PC-3 (cell line): ENCODE results near the gene ANKS1A. TPM values are rescaled to one million over a fixed set of nuclear protein-coding genes. Genes with fewer than 3 reads are reported as not detected.
A peak's percentile ranks its signal among the peaks of the same experiment; 100 is the strongest.

Experiments used
- ATAC-seq: fragments of 200-7000 bp; cut with Tn5 transposase; 2 replicates; pipeline ENCODE4 v1.9.1; 2020; ENCODE audit warnings: mild to moderate bottlenecking, moderate library complexity
- BruUV-seq: library from RNA; stranded (reverse); fragments of 400-500 nt; replicated peaks from 2 replicates; lab custom pipeline; 2021; lab: Mats Ljungman, UMichigan
- CTCF ChIA-PET: fragments of 300-600 bp; sonication (Branson Sonifier 250); formaldehyde crosslinking; loops from one replicate; lab custom pipeline; 2022; ENCODE audit warnings: antibody characterized with exemption; lab: Charles Lee
- POLR2A ChIA-PET: fragments of 300-600 bp; sonication (Branson Sonifier 250); formaldehyde crosslinking; loops from one replicate; lab custom pipeline; 2022; ENCODE audit warnings: antibody characterized with exemption; ENCODE audit not compliant: unreplicated experiment; lab: Charles Lee
- DNase-seq: peaks from one replicate; pipeline ENCODE4 v3.0.0-alpha.2; 2015
- H2AFZ ChIP-seq: fragments of 300-600 bp; sonication (generic); 2 replicates; pipeline ENCODE4 v1.6.0; 2016; ENCODE audit warnings: antibody characterized with exemption, low read length
- H3F3A ChIP-seq: fragments of 300-600 bp; sonication (generic); one replicate; pipeline ENCODE4 v1.6.0; 2017; ENCODE audit warnings: antibody characterized with exemption, low read length, control low read depth, mild to moderate bottlenecking; ENCODE audit not compliant: unreplicated experiment
- H3K27ac ChIP-seq: fragments of 300-600 bp; sonication (generic); 2 replicates; pipeline ENCODE4 v1.5.1; 2016; ENCODE audit warnings: mild to moderate bottlenecking, low read length
- H3K27me3 ChIP-seq: fragments of 300-600 bp; sonication (generic); 2 replicates; pipeline ENCODE4 v1.6.1; 2016; ENCODE audit warnings: low read length, mixed read lengths
- H3K36me3 ChIP-seq: fragments of 300-600 bp; sonication (generic); 2 replicates; pipeline ENCODE4 v1.6.1; 2016; ENCODE audit warnings: low read depth, mixed run types, low read length, mixed read lengths
- H3K4me1 ChIP-seq: fragments of 300-600 bp; sonication (generic); 2 replicates; pipeline ENCODE4 v1.5.1; 2016; ENCODE audit warnings: low read length; ENCODE audit not compliant: insufficient read depth
- H3K4me2 ChIP-seq: fragments of 300-600 bp; sonication (generic); 2 replicates; pipeline ENCODE4 v1.6.0; 2016; ENCODE audit warnings: low read length
- H3K4me3 ChIP-seq: fragments of 300-600 bp; sonication (generic); 2 replicates; pipeline ENCODE4 v1.5.1; 2016; ENCODE audit warnings: mild to moderate bottlenecking, low read length, mixed read lengths
- H3K79me2 ChIP-seq: fragments of 300-600 bp; sonication (generic); 2 replicates; pipeline ENCODE4 v1.6.1; 2017; ENCODE audit warnings: low read length, mixed read lengths
- H3K9ac ChIP-seq: fragments of 300-600 bp; sonication (generic); 2 replicates; pipeline ENCODE4 v1.6.0; 2016; ENCODE audit warnings: mild to moderate bottlenecking, low read length
- H3K9me2 ChIP-seq: fragments of 300-600 bp; sonication (generic); replicated peaks from 2 replicates; pipeline ENCODE4 v1.6.1; 2016; ENCODE audit warnings: mixed run types, low read length, mixed read lengths
- H3K9me3 ChIP-seq: fragments of 300-600 bp; sonication (generic); 2 replicates; pipeline ENCODE4 v1.6.1; 2016; ENCODE audit warnings: low read length, mixed read lengths
- H4K20me1 ChIP-seq: fragments of 300-600 bp; sonication (generic); 2 replicates; pipeline ENCODE4 v1.6.1; 2016; ENCODE audit warnings: low read length, mixed read lengths
- CTCF ChIP-seq: fragments of 300-600 bp; sonication (generic); conservative IDR thresholded peaks from 2 replicates; pipeline ENCODE4 v1.5.1; 2017; ENCODE audit warnings: antibody characterized with exemption, low read depth, mild to moderate bottlenecking, low read length
- EZH2 ChIP-seq: fragments of 300-600 bp; sonication (generic); IDR thresholded peaks from one replicate; pipeline ENCODE4 v1.6.1; 2017; ENCODE audit warnings: antibody characterized with exemption, mild to moderate bottlenecking, low read length; ENCODE audit not compliant: unreplicated experiment
- EZH2phosphoT487 ChIP-seq: fragments of 300-600 bp; sonication (generic); IDR thresholded peaks from 2 replicates; pipeline ENCODE4 v1.6.1; 2018; ENCODE audit warnings: mild to moderate bottlenecking, antibody characterized with exemption, low read length, borderline replicate concordance
- intact Hi-C: fragments of 100-400 bp; cut with micrococcal nuclease; formaldehyde crosslinking; loops from 2 replicates; pipeline ENCODE4 v1.9.0; 2023
- total RNA-seq: library from RNA; depleted of rRNA; stranded (reverse); fragments of >200 nt; gene quantifications from 2 replicates; pipeline ENCODE4 v1.2.3, GENCODE V29; 2014

Gene ANKS1A
- total RNA-seq, 1 experiment from 2014 or later: 18.8 TPM

DNA sequence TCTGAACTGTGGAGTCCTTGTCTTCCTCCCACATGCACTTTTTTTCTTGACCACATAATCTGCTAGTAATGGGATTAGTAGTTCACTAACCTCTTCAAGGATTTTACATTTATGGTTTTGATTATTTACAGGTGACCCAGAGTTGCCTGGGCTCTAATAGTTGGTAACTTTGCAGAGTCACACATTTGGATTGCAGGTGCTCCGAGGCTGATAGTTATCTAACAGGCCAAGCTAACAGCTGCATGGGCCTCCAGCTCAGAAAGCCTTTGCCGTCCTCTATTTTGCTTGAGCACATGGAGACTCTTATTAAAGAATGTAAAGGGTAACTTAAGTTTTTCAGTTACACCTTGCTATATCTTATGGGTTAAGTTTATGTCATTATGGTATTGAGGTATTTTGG is 95.4 kb downstream of the ANKS1A start:
- no peak overlapping the region for H3K27ac ChIP-seq
- TF ChIP-seq EZH2phosphoT487 (no peak), EZH2 (no peak), CTCF (no peak)
- no peak overlapping the region for H3K4me3 ChIP-seq
- H2AFZ ChIP-seq: no peak overlapping the region
- no peaks in the 10 kb centered on the region for H3K9me3 ChIP-seq
- intact Hi-C loops: loop anchor here (10.0 kb wide), 1 partner anchor 220 kb away; no protein-coding TSS in a partner anchor
- peaks cover 12% of the 10 kb centered on the region; the same call in 1 of the 2 replicates for H3K36me3 ChIP-seq
- H3K4me1 ChIP-seq: no peaks in the 10 kb centered on the region; the same call in 1 of the 2 replicates
- H3K9me2 ChIP-seq: no peaks in the 10 kb centered on the region
- BruUV-seq: no TSS peak
- CTCF ChIA-PET: no interaction called here
- no peaks in the 10 kb centered on the region for H3K79me2 ChIP-seq
- DNase-seq (no peak), ATAC-seq (no peak)
- no peaks in the 10 kb centered on the region for H3F3A ChIP-seq
- H4K20me1 ChIP-seq: no peaks in the 10 kb centered on the region
- POLR2A ChIA-PET: no interaction called here
- H3K4me2 ChIP-seq: no peak overlapping the region
- no peaks in the 10 kb centered on the region for H3K27me3 ChIP-seq
- no peak overlapping the region for H3K9ac ChIP-seq

GRCh38 chr6:34985236-34985635 is 96.2 kb downstream of the ANKS1A start:
- no peak for TF ChIP-seq CTCF
- no peak for TF ChIP-seq EZH2phosphoT487
- TF ChIP-seq EZH2: no peak
- H3K9me3 ChIP-seq: no peaks in the 10 kb centered on the region
- no peak overlapping the region for H3K4me2 ChIP-seq
- no peaks in the 10 kb centered on the region for H3K27me3 ChIP-seq
- no peaks in the 10 kb centered on the region for H3F3A ChIP-seq
- peaks cover 12% of the 10 kb centered on the region; the same call in 1 of the 2 replicates for H3K36me3 ChIP-seq
- H3K27ac ChIP-seq: no peak overlapping the region
- no TSS peak for BruUV-seq
- no peaks in the 10 kb centered on the region for H4K20me1 ChIP-seq
- POLR2A ChIA-PET: interaction anchor here (0.6 kb wide), 1 partner anchor 21 kb away, joined by 5 read pairs; no protein-coding TSS in a partner anchor
- DNase-seq (no peak), ATAC-seq (no peak)
- H3K9me2 ChIP-seq: no peaks in the 10 kb centered on the region
- intact Hi-C loops: loop anchor here (10.0 kb wide), 1 partner anchor 220 kb away; no protein-coding TSS in a partner anchor
- CTCF ChIA-PET: no interaction called here
- H3K4me1 ChIP-seq: no peaks in the 10 kb centered on the region; the same call in 1 of the 2 replicates
- H2AFZ ChIP-seq: no peak overlapping the region
- H3K9ac ChIP-seq: no peak overlapping the region
- H3K4me3 ChIP-seq: no peak overlapping the region
- H3K79me2 ChIP-seq: no peaks in the 10 kb centered on the region

- TF ChIP-seq CTCF: peak; percentile 93
- TF ChIP-seq EZH2: no peak
- no peak for TF ChIP-seq EZH2phosphoT487
- Histone ChIP-seq H3K27ac (no peak overlapping the region), H3K4me3 (no peak overlapping the region), H3K79me2 (no peaks in the 10 kb centered on the region), H4K20me1 (no peaks in the 10 kb centered on the region), H3K4me1 (peaks cover 6% of the 10 kb centered on the region; the same call in 1 of the 2 replicates), H3K4me2 (no peak overlapping the region), H3K9ac (no peak overlapping the region), H3F3A (no peaks in the 10 kb centered on the region), H3K9me3 (no peaks in the 10 kb centered on the region), H3K36me3 (peaks cover 12% of the 10 kb centered on the region; the same call in 1 of the 2 replicates), H2AFZ (no peak overlapping the region), H3K27me3 (no peaks in the 10 kb centered on the region), H3K9me2 (no peaks in the 10 kb centered on the region)
- CTCF ChIA-PET: interaction anchor here (0.7 to 1.4 kb wide), 4 partner anchors 58 to 254 kb away, joined by 3 to 9 read pairs (median 4); no protein-coding TSS in a partner anchor
- DNase-seq (peak; percentile 75), ATAC-seq (peak; percentile 62)
- no TSS peak for BruUV-seq
- intact Hi-C loops: loop anchor here (1.0 to 10.0 kb wide), 4 partner anchors 58 to 254 kb away; no protein-coding TSS in a partner anchor
- POLR2A ChIA-PET: no interaction called here
Observed at GRCh38 chr6:34986845-34987246, 97.8 kb downstream of the ANKS1A start.
